Fibroblast of peridontal ligament (primary cell): ENCODE measurements around the gene CASP7.
"Not testable (repeated sequence)": the region's sequence is repeated elsewhere in the genome, so short reads cannot be mapped to it uniquely, and the experiment has no call there.

Source experiments
- DNase-seq: peaks from one replicate; pipeline ENCODE4 v3.0.0-alpha.2; 2010; ENCODE audit errors: extremely low read depth

Gene CASP7

DNA sequence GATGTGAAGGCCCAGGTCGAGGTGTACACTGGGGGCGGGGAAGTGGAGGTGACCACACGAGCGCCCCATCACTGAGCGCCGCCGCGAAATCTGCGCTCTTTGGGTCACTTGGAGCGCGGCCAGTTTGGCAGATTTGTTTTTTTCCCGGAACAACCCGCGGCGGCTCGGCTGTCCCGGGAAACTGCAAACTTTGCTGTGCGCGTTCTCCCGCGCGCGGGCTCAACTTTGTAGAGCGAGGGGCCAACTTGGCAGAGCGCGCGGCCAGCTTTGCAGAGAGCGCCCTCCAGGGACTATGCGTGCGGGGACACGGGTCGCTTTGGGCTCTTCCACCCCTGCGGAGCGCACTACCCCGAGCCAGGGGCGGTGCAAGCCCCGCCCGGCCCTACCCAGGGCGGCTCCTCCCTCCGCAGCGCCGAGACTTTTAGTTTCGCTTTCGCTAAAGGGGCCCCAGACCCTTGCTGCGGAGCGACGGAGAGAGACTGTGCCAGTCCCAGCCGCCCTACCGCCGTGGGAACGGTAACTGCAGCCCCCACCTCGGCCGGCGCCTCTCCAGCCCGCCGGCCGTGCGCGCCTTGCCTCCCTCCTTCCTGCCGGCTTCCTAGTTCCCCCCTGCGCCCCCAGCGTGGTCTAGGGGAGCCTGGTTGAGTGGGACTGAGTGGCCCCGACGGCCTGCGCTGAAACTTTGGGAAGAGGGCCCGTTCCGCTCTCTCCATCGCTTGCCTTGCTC is at the start of gene CASP7:
TSS of gene CASP7 (plus strand) at position 450 of the 727 bp plus-strand sequence. CDS start 17,582 bp downstream, outside the sequence.
- DNase-seq = peak; percentile 64

DNA sequence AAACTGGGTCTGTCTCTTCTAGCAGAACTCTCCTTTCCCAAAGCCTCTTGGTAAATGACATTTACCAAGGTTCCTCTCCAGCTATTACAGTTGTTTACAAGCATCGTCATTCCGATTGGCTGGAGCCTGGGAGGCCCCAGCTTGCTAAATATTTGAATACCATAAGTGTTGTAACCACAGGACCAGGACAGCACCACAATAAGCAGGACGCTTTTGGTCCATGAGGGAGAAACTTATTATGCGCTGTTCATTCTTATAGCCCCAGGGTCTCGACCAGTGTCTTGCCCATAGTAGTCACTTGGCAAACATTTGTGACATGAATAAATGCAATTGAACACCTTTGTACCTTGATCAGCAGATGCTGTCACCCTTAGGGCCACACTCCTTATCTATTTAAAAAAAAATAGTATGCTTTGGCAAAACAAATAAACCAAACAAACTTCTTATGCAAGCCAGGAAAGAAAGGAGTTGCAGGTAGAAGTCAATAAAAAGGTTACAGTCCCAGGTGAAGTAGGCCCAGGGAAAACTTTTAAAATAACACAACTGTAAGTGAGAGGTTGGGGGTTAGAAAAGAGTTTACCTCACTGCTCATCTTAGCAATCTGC is 48.7 kb upstream of the CASP7 start:
- no peak for DNase-seq

DNA sequence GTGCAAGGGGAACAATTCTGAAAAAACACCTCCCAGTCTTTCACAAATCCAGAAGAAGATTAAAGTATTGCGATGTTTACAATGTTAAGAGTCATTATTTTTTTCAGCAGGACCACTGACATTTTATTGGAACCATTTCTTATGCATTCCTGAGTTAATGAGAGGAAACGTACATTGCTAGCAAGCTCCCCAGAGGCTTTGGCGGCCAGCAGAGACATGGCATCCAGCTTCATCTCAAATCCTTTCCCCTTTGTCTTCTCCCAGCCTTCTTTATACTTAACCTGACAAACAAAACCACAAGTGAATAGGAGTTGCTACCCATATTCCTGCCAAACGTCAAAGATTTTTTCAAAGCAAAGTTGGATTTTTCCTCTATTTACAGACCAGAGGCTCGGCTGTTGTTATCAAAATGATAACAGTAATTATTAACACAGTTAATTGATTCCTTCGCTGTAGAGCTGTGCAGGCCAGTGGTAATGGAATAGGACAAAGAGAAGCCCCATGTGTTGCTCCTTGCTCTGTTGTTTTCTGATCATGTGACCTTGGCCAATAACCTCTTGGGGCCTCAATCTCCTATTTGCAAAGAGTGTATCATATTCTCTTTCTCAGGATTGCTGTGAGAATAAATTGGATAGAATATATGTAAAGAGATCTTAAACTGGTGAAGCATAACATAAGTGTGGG is 47.9 kb upstream of the CASP7 start:
- DNase-seq = no peak

DNA sequence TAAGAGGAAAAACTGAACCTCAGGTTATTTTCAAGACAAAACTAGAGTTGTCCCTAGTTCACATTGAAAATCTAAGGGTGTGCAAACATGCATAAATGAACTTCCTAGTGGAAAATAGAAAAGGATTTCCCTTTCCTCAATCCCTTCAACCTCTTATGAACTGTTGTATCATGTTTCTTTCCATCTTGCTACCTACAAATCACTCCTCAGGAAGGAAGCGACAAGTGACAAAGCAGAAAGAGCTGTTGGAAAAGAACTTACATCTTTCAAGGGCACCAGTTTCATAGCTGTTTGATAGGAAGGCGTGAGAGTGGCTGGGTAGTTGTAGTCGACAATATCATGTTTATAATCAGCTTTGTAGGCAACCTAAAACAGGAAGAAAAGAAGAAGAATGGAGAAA is 39.7 kb upstream of the CASP7 start:
- no peak for DNase-seq

DNA sequence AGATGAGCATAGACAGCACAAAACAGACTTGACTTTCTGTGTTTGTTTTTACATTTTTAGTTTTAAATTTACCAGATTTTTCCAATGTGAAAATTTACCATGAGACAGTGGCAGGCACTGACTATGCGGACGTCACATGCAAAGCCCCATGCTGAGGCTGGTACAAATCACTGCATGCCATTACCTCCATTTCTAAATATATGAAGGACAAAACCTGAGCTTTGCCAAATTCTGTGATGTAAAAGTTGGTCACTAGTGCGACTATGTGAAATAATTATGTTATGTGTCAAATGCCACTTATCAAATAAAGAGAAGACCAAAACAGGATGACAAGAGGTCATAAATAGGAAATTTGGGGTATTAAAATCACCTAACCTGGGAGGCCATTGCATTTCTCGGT is 38.0 kb upstream of the CASP7 start:
- no peak for DNase-seq

- no peak for DNase-seq
These were observed 36.5 kb upstream of the CASP7 start for GRCh38 chr10:113643183-113643582.

- DNase-seq = peak; percentile 74
These were observed 35.3 kb upstream of the CASP7 start for GRCh38 chr10:113644185-113645120.

- no peak for DNase-seq
These were observed 33.1 kb upstream of the CASP7 start for GRCh38 chr10:113646336-113647201.

DNA sequence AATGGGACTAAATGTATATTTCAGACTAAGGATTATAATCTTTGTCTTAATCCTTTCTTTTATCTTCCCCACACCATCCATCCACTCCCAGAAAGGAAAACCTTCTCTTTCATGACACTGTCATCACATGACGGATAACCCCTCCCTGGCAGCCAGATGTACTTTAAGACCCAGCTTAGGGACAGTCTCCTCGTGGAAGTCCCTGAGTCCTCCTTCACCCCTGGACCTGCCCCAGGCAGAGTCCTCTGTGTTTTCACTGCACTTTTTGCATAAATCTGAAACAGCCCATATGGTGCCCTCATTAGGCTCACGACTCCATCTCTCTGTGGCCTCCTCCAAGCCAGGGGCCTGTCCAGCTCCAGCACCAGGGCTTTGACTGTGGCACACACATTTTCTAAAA is 31.9 kb upstream of the CASP7 start:
- DNase-seq = no peak

- DNase-seq = peak; percentile 38
These were observed 31.2 kb upstream of the CASP7 start for GRCh38 chr10:113648478-113648877.

DNA sequence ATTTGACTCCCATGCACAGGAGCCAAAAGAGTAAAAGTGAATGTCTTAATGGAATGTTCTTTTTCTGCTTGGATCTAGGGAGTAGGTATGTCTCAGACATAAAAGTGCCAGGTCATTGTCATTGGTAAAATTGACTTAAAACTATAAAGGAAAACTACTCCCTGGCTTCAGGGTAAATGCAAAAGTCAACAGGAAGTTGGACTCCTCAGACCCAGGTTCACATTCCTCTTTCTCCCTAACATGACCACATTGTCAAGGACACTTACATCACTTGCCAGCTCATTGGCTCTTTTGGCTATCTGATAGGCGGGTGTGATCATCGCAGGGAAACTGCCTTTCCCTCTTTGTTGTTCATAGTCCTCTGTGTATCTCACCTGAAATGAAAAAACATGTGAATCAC is 29.5 kb upstream of the CASP7 start:
- DNase-seq = no peak

- no peak for DNase-seq
These were observed 28.7 kb upstream of the CASP7 start for GRCh38 chr10:113651021-113651420.

- DNase-seq = no peak
These were observed 27.8 kb upstream of the CASP7 start for GRCh38 chr10:113651898-113652297.

DNA sequence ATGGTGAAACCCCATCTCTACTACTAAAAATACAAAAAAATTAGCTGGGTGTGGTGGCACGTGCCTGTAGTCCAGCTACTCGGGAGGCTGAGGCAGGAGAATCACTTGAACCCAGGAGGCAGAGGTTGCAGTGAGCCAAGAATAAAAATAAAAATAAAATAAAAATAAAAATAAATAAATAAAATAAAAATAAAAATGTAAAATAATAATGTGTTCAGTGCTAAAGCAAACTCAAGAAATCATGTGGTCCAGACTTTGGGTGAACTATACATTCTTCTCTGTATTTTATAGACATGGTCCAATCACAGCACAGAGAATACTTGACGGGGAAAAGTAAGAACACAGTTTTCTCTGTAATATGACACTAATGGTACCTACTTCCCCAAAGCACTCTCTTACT is 27.3 kb upstream of the CASP7 start:
- not testable (repeated sequence) for DNase-seq

- no peak for DNase-seq
These were observed 22.8 kb upstream of the CASP7 start for GRCh38 chr10:113656896-113657295.

DNA sequence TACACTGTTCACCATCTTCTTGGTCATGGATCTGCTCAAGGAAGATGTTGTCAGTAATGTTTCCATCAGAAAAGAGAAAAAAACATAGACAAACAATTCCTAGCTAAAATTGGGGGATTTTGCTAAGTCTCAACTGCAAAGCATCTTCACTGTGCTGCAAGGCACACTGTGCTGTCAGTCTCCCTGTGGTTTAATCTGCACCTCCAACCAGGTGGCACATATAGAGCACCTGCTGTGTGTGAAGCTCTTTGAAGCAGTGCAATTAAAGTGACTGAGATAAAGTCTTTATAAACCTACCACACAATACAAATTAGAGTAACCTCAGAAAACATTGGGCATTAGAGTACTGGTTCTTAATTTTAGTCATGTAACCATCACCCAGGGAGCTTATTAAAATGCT is 22.2 kb upstream of the CASP7 start:
- no peak for DNase-seq

- no peak for DNase-seq
These were observed 18.4 kb upstream of the CASP7 start for GRCh38 chr10:113661332-113661731.

DNA sequence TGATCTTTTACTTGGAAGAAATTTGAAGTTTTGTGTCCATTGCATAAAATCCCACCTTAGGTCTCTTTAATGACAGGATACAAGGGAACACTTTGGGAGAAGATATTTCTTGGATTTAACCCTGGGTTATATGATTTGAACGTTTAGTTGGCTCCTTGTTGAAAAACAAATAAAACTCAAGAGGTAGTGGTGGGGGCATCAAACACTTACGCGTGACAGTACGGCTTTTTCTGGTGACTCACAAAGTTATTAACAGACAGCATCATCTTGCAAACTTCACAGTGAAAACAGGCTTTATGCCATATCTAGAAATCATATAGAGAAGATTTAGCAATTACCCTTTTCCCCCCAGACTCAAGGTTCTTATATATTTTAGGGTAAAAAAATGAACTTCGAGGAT is 16.6 kb upstream of the CASP7 start:
- DNase-seq = no peak

- DNase-seq = no peak
These were observed 15.8 kb upstream of the CASP7 start, which contains the start of gene NRAP for GRCh38 chr10:113663908-113664307. NRAP (minus strand) TSS chr10:113664041; CDS start chr10:113663882, 159 bp downstream.

GRCh38 chr10:113665352-113665751 is 14.4 kb upstream of the CASP7 start:
- no peak for DNase-seq
